ENCODE measurements around the gene ARHGAP26. TPM values are rescaled to one million over a fixed set of nuclear protein-coding genes. Genes with fewer than 3 reads are reported as not detected.
A peak's percentile ranks its signal among the peaks of the same experiment; 100 is the strongest.

Gene ARHGAP26
- total and polyA plus RNA-seq, 12 donors, result 7.5 to 45.8 (median 37.2) TPM

GRCh38 chr5:143145243-143146160 is 375.3 kb downstream of the ARHGAP26 start:
- ATAC-seq (peak in 3 of 8 donors; percentile 25 to 46 (median 37)), DNase-seq (no peak)
- WGBS, 2 donors, result 48 to 64% methylated on average over 9 of the region's 9 CpGs
- H3K27me3 ChIP-seq, result no peaks in the 10 kb centered on the region
- H3K9me3 ChIP-seq, result no peaks in the 10 kb centered on the region
- H3K36me3 ChIP-seq, result peaks cover 0 to 41% (median 12%) of the 10 kb centered on the region in 9 donors
- TF ChIP-seq, protein P1, sequence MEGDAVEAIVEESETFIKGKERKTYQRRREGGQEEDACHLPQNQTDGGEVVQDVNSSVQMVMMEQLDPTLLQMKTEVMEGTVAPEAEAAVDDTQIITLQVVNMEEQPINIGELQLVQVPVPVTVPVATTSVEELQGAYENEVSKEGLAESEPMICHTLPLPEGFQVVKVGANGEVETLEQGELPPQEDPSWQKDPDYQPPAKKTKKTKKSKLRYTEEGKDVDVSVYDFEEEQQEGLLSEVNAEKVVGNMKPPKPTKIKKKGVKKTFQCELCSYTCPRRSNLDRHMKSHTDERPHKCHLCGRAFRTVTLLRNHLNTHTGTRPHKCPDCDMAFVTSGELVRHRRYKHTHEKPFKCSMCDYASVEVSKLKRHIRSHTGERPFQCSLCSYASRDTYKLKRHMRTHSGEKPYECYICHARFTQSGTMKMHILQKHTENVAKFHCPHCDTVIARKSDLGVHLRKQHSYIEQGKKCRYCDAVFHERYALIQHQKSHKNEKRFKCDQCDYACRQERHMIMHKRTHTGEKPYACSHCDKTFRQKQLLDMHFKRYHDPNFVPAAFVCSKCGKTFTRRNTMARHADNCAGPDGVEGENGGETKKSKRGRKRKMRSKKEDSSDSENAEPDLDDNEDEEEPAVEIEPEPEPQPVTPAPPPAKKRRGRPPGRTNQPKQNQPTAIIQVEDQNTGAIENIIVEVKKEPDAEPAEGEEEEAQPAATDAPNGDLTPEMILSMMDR (IDR thresholded peaks at IDR 0.05), result no peak
- H3K4me1 ChIP-seq, result peaks cover 6 to 59% (median 33%) of the 10 kb centered on the region in 9 donors
- intact Hi-C loops (cut with DNase I), result no loop called here
- peak overlapping the region in 5 of 10 donors; percentile 0 to 34 (median 12) for H3K4me3 ChIP-seq
- H3K27ac ChIP-seq, result peak overlapping the region; percentile 0 to 79 (median 64)

DNA sequence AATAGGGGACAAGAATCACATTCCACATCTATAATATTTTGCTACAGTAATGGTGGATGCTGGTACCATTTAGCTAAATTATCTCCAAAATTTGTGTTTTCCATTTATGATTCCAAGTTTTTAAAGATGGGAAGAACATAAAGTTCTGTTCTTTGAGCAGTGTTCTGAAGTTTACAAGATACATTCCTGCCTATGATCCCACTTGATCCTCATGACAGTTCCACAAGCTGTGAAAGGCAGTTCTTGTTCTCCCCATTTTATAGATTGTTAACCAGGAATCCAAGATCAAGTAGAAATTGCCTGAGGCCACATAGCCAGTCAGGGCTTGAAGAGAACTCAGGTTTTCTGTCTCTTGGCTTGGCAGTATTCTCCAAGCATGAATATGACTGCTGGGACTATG is 376.0 kb downstream of the ARHGAP26 start:
- Histone ChIP-seq H3K9me3 (no peaks in the 10 kb centered on the region), H3K4me3 (no peak overlapping the region), H3K27me3 (no peaks in the 10 kb centered on the region), H3K36me3 (peaks cover 0 to 47% (median 12%) of the 10 kb centered on the region in 9 donors), H3K4me1 (peaks cover 6 to 53% (median 33%) of the 10 kb centered on the region in 9 donors), H3K27ac (peak overlapping the region in 8 of 10 donors; percentile 12 to 79 (median 66))
- intact Hi-C loops (cut with DNase I), result no loop called here
- TF ChIP-seq, protein P1 (IDR thresholded peaks at IDR 0.05), result no peak
- ATAC-seq (no peak), DNase-seq (no peak)

GRCh38 chr5:143147383-143147782 is 377.2 kb downstream of the ARHGAP26 start:
- WGBS, 2 donors, result 90 to 94% methylated on average over 4 of the region's 4 CpGs
- intact Hi-C loops (cut with DNase I), result no loop called here
- DNase-seq (no peak), ATAC-seq (no peak)
- no peaks in the 10 kb centered on the region for H3K9me3 ChIP-seq
- H3K36me3 ChIP-seq, result peaks cover 0 to 55% (median 12%) of the 10 kb centered on the region in 9 donors
- H3K4me3 ChIP-seq, result no peak overlapping the region
- no peaks in the 10 kb centered on the region for H3K27me3 ChIP-seq
- no peak overlapping the region for H3K27ac ChIP-seq
- TF ChIP-seq, protein P1 (IDR thresholded peaks at IDR 0.05), result no peak
- peaks cover 5 to 48% (median 29%) of the 10 kb centered on the region in 9 donors for H3K4me1 ChIP-seq

- Histone ChIP-seq H3K4me3 (no peak overlapping the region), H3K27me3 (no peaks in the 10 kb centered on the region), H3K4me1 (peaks cover under 1 to 47% (median 27%) of the 10 kb centered on the region in 9 donors), H3K36me3 (peaks cover 0 to 55% (median 12%) of the 10 kb centered on the region in 9 donors), H3K9me3 (no peaks in the 10 kb centered on the region), H3K27ac (no peak overlapping the region)
- intact Hi-C loops (cut with DNase I), result no loop called here
- DNase-seq (no peak), ATAC-seq (no peak)
- 79 to 91% methylated on average over 6 of the region's 6 CpGs for whole genome bisulfite sequencing, 2 donors
- TF ChIP-seq, protein P1 (IDR thresholded peaks at IDR 0.05), result no peak
These were observed 377.7 kb downstream of the ARHGAP26 start for GRCh38 chr5:143147902-143148301.

All from heart right ventricle (tissue), 16 donors.